MG63 (cell line): ENCODE measurements around the gene FLOT2. TPM values are rescaled to one million over a fixed set of nuclear protein-coding genes. Genes with fewer than 3 reads are reported as not detected.
"Not testable (repeated sequence)": the region's sequence is repeated elsewhere in the genome, so short reads cannot be mapped to it uniquely, and the experiment has no call there.

Experiments
- DNase-seq: peaks from one replicate; pipeline ENCODE4 v3.0.0-alpha.2; 2020
- H3K27me3 ChIP-seq: fragments of 250-450 bp; sonication (Bioruptor Pico); 2 replicates; pipeline ENCODE4 v1.5.1; 2020; ENCODE audit warnings: mild to moderate bottlenecking, moderate library complexity
- H3K36me3 ChIP-seq: fragments of 250-450 bp; sonication (Bioruptor Pico); 2 replicates; pipeline ENCODE4 v1.5.1; 2020; ENCODE audit warnings: mild to moderate bottlenecking, moderate library complexity
- H3K4me3 ChIP-seq: fragments of 250-450 bp; sonication (Bioruptor Pico); 2 replicates; pipeline ENCODE4 v1.5.1; 2020; ENCODE audit warnings: mild to moderate bottlenecking, moderate library complexity
- H3K9me3 ChIP-seq: fragments of 250-450 bp; sonication (Bioruptor Pico); 2 replicates; pipeline ENCODE4 v1.5.1; 2020; ENCODE audit warnings: mild to moderate bottlenecking, moderate library complexity
- total RNA-seq: library from RNA; depleted of rRNA; stranded (reverse); fragments of >200 nt; shearing (Covaris generic); gene quantifications from 2 replicates; pipeline ENCODE4 v1.2.3, GENCODE V29; 2014; ENCODE audit warnings: low replicate concordance; rRNA removed

Gene FLOT2
- total RNA-seq, 1 experiment from 2014 or later = 85.2 TPM

DNA sequence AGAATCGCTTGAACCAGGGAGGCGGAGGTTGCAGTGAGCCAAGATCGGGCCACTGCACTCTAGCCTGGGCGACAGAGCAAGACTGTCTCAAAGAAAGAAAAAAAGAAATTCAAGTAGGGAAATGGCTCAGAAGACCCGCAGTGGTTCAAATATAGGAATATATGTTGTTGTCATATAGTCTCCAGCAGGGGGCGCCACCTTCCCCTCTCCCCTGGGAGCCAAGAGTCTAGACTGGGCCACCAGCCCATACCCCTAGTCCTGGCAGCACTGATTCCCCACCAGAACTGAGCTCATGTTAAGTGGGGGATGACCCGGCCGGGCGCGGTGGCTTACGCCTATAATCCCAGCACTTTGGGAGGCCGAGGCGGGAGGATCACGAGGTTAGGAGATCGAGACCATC lies 48.9 kb downstream of the FLOT2 start:
- not testable (repeated sequence) for H3K36me3 ChIP-seq, H3K9me3 ChIP-seq, DNase-seq, H3K27me3 ChIP-seq, H3K4me3 ChIP-seq

GRCh38 chr17:28846699-28847098 lies 50.8 kb downstream of the FLOT2 start:
- not testable (repeated sequence) for H3K4me3 ChIP-seq, H3K9me3 ChIP-seq, H3K27me3 ChIP-seq, H3K36me3 ChIP-seq, DNase-seq

- Histone ChIP-seq H3K9me3 (no peaks in the 10 kb centered on the region), H3K4me3 (no peak overlapping the region), H3K36me3 (no peaks in the 10 kb centered on the region), H3K27me3 (no peaks in the 10 kb centered on the region)
- DNase-seq = no peak
Observed at GRCh38 chr17:28846231-28846630, 51.3 kb downstream of the FLOT2 start.

DNA sequence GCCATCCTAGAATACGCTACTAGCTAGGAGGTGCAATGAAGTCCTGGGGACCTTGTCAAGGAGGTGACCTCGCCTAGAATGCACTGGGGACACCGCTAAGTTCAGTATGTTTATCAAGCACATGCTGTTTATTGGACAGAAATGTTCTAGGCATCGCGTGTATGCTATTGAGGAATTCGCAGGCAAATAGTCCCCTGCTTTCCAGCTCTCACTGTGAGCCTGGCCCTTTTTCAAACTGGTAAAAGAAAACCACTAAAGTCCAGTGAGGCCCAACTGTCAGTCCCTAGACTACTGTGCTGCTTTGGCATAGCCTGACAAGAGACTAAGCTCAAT lies 53.8 kb downstream of the FLOT2 start:
- peaks cover 10% of the 10 kb centered on the region for H3K36me3 ChIP-seq
- no peaks in the 10 kb centered on the region for H3K9me3 ChIP-seq
- DNase-seq = peak; percentile 46
- H3K27me3 ChIP-seq = no peaks in the 10 kb centered on the region
- no peak overlapping the region for H3K4me3 ChIP-seq

DNA sequence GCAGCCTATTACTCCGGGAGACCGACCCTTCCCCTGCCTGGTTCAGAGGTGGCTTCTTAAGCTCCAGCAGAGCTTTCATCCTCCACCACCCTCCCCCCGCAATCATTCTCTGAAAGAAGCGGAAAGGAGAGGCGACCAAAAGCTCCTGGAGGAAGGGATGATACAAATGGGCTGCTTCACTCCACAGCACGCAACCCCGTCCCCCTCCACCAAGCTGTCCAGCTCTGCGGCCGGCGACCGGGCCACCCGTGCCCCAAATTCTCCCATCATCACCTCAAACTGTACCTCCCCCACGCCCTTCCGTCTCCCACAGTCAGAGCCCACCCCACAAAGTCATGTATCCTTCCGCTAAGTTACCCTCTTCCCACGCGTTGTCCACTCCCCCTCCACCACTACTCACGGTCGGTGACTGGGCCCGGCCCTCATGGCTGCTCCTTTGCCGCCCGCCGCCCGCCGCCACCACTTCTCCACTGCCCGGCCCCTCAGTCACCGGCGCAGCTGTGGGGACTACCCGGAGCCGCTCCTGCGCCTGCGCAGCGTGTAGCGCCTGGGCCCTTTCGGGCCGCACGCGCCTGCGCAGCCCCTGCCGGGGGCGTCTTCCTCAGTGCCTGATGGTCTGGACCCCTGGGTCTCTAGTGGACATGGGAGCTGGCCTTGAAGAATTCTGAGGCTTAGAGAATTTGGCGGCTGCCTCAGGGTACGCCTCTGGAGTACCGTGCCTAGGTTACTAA lies 55.1 kb downstream of the FLOT2 start, which contains the start of gene FAM222B:
Gene FAM222B (minus strand): TSS at position 509 of the 731 bp plus-strand sequence. CDS start 76,123 bp downstream, outside the sequence.
- no peaks in the 10 kb centered on the region for H3K9me3 ChIP-seq
- peak within 1 kb of the TSS; percentile 92 for H3K4me3 ChIP-seq
- H3K27me3 ChIP-seq = no peaks in the 10 kb centered on the region
- DNase-seq = peak; percentile 89
- H3K36me3 ChIP-seq = peaks cover 10% of the 10 kb centered on the region

DNA sequence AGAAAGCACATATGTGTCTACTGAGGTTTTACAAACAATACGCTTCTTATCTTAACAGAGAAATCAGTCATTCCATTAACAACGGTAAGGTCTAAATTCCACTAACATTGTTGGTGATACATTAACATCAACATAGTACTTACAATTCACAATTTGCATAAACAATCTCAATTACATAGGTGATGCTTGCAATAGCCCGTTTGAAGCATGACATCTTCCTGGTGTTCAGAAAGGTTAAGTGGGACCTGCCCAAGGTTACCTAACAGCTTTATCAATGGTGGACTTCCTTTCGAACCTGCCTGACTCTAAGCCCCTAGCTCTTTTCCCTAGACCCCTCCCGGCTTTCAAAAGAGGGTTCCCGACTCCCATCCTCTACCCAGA lies 55.6 kb downstream of the FLOT2 start:
- no peak for DNase-seq
- Histone ChIP-seq H3K9me3 (no peaks in the 10 kb centered on the region), H3K36me3 (peaks cover 10% of the 10 kb centered on the region), H3K27me3 (no peaks in the 10 kb centered on the region), H3K4me3 (peak overlapping the region; percentile 92)

- Histone ChIP-seq H3K36me3 (peaks cover 12% of the 10 kb centered on the region), H3K27me3 (no peaks in the 10 kb centered on the region), H3K4me3 (no peak overlapping the region), H3K9me3 (no peaks in the 10 kb centered on the region)
- DNase-seq = no peak
Observed at GRCh38 chr17:28839221-28839620, 58.3 kb downstream of the FLOT2 start.

- not testable (repeated sequence) for DNase-seq, H3K27me3 ChIP-seq, H3K4me3 ChIP-seq, H3K9me3 ChIP-seq
- H3K36me3 ChIP-seq = peaks cover 22% of the 10 kb centered on the region
Observed at GRCh38 chr17:28836541-28836940, 61.0 kb downstream of the FLOT2 start.

GRCh38 chr17:28834420-28834819 lies 63.1 kb downstream of the FLOT2 start:
- no peak for DNase-seq
- peaks cover 16% of the 10 kb centered on the region for H3K36me3 ChIP-seq
- no peaks in the 10 kb centered on the region for H3K27me3 ChIP-seq
- H3K4me3 ChIP-seq = no peak overlapping the region
- no peaks in the 10 kb centered on the region for H3K9me3 ChIP-seq

Other genes starting within 250 kb of the FLOT2 start
- 58.6 and 78.2 TPM in 2 replicates for gene SDF2, start 235.8 kb downstream of the FLOT2 start, total RNA-seq
- 27.6 and 32.0 TPM in 2 replicates for gene SUPT6H, start 235.5 kb downstream of the FLOT2 start, total RNA-seq
- 0.79 TPM in 1 of 2 replicates, not detected in the other for gene PROCA1, start 185.8 kb downstream of the FLOT2 start, total RNA-seq
- gene RAB34, start 179.9 kb downstream of the FLOT2 start, total RNA-seq = 445 and 645 TPM in 2 replicates
- gene RPL23A, start 177.7 kb downstream of the FLOT2 start, total RNA-seq = 768 and 1,491 TPM in 2 replicates
- gene TLCD1, start 171.5 kb downstream of the FLOT2 start, total RNA-seq = 6.7 and 26.1 TPM in 2 replicates
- 0.69 and 4.0 TPM in 2 replicates for gene NEK8, start 168.9 kb downstream of the FLOT2 start, total RNA-seq
- gene TRAF4, start 153.7 kb downstream of the FLOT2 start, total RNA-seq = 26.1 and 115 TPM in 2 replicates
- 0.05 and 0.46 TPM in 2 replicates for gene FAM222B, start 54.9 kb downstream of the FLOT2 start, total RNA-seq
- gene ERAL1, start 42.7 kb downstream of the FLOT2 start, total RNA-seq = 34.5 and 60.8 TPM in 2 replicates
- gene DHRS13, start 5.3 kb upstream of the FLOT2 start, total RNA-seq = 10.3 and 12.0 TPM in 2 replicates
- 4.8 and 8.4 TPM in 2 replicates for gene PHF12, start 53.8 kb upstream of the FLOT2 start, total RNA-seq
- not detected in 2 replicates for gene SEZ6, start 108.3 kb upstream of the FLOT2 start, total RNA-seq
- 0.69 and 1.6 TPM in 2 replicates for gene PIPOX, start 145.4 kb upstream of the FLOT2 start, total RNA-seq